ENCODE measurements around the gene MLKL.

GRCh38 chr16:74654536-74655050 is 46.1 kb downstream of the MLKL start:
- no peak for TF ChIP-seq ETV6 (CRISPR knock-in tag; conservative IDR thresholded peaks at IDR 0.05)
- TF ChIP-seq JUND (CRISPR knock-in tag; IDR thresholded peaks at IDR 0.05) = no peak
- TF ChIP-seq ZNF704 (CRISPR knock-in tag; IDR thresholded peaks at IDR 0.05; ENCODE audit: borderline replicate concordance) = no peak
- TF ChIP-seq, protein P1, sequence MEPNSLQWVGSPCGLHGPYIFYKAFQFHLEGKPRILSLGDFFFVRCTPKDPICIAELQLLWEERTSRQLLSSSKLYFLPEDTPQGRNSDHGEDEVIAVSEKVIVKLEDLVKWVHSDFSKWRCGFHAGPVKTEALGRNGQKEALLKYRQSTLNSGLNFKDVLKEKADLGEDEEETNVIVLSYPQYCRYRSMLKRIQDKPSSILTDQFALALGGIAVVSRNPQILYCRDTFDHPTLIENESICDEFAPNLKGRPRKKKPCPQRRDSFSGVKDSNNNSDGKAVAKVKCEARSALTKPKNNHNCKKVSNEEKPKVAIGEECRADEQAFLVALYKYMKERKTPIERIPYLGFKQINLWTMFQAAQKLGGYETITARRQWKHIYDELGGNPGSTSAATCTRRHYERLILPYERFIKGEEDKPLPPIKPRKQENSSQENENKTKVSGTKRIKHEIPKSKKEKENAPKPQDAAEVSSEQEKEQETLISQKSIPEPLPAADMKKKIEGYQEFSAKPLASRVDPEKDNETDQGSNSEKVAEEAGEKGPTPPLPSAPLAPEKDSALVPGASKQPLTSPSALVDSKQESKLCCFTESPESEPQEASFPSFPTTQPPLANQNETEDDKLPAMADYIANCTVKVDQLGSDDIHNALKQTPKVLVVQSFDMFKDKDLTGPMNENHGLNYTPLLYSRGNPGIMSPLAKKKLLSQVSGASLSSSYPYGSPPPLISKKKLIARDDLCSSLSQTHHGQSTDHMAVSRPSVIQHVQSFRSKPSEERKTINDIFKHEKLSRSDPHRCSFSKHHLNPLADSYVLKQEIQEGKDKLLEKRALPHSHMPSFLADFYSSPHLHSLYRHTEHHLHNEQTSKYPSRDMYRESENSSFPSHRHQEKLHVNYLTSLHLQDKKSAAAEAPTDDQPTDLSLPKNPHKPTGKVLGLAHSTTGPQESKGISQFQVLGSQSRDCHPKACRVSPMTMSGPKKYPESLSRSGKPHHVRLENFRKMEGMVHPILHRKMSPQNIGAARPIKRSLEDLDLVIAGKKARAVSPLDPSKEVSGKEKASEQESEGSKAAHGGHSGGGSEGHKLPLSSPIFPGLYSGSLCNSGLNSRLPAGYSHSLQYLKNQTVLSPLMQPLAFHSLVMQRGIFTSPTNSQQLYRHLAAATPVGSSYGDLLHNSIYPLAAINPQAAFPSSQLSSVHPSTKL (CRISPR knock-in tag; IDR thresholded peaks at IDR 0.05) = no peak
- TF ChIP-seq PBX2 (CRISPR knock-in tag; IDR thresholded peaks at IDR 0.05) = no peak

Measured in HepG2 (cell line).